ENCODE measurements around the gene MFAP3L.

DNA sequence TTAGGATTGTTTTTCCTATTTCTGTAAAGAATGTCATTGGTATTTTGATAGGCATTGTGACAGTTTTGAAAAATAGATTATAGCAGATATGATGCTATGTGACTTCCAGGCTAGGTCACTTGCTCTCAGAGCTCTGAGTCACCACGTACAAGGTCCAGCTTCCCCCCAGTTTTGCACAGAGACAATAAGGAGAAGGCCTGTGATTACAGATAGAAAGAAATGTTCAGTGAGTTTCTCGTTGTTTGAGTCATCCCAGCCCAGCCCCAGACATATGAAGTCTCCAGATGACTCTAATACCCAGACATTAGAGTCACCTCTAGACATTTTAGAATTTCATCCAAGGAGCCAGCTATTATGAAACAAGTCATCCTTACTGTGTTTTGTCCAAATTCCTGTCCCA lies 57.2 kb downstream of the MFAP3L start:
- TF ChIP-seq POLR2A (IDR thresholded peaks at IDR 0.05): no peak
- TF ChIP-seq, protein P1, sequence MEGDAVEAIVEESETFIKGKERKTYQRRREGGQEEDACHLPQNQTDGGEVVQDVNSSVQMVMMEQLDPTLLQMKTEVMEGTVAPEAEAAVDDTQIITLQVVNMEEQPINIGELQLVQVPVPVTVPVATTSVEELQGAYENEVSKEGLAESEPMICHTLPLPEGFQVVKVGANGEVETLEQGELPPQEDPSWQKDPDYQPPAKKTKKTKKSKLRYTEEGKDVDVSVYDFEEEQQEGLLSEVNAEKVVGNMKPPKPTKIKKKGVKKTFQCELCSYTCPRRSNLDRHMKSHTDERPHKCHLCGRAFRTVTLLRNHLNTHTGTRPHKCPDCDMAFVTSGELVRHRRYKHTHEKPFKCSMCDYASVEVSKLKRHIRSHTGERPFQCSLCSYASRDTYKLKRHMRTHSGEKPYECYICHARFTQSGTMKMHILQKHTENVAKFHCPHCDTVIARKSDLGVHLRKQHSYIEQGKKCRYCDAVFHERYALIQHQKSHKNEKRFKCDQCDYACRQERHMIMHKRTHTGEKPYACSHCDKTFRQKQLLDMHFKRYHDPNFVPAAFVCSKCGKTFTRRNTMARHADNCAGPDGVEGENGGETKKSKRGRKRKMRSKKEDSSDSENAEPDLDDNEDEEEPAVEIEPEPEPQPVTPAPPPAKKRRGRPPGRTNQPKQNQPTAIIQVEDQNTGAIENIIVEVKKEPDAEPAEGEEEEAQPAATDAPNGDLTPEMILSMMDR (IDR thresholded peaks at IDR 0.05): no peak
